Stimulated activated CD8-positive, alpha-beta memory T cell treated with anti-CD3 and anti-CD28 coated beads, Interleukin-2, amount 100 ng/mL, for 1 hour (primary cell): ENCODE results near the gene MRPL47.

Experiments used
- DNase-seq, 2 donors: peaks; one replicate each; pipeline ENCODE4 v3.0.0-alpha.2; 2020; ENCODE audit warnings: low read depth in 2 of 2

Gene MRPL47

DNA sequence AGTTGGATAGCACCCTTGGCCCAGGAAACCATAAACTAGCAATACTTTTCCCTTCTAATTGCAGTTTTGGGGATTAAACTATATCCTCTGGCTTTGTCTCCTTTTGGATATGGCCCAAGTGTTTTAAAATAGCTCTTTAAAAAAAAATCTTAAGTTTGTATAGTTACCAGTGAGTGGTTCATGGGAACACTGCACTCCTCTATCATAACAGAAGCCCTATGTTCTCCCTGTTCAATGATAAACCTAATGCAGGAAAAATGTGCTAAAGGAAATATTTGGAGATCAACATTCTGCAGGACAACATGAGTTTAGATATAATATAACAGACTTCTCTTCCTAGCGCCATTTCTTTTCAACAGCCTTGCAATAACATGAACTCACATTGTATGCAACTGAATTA, 13.1 kb downstream of the MRPL47 start:
- no peak for DNase-seq

DNA sequence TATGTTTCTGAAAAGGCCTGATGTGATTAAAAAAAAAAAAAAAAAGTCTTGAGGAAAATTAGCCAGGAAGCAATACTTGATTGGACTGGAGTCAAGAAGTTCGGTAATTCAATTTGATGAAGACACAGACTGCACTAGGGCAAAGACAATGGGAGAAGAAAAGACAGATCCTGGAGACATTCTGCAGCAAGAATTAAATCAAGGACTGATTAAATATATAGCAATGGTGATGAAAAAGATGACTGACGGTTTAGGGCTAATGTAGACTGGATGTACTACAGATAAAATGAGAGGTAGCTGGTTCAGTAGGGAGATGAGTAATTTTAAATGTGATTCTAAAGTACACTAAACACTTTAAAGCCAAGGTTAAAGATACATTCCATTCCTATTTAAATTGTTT, 13.8 kb downstream of the MRPL47 start:
- no peak for DNase-seq

DNA sequence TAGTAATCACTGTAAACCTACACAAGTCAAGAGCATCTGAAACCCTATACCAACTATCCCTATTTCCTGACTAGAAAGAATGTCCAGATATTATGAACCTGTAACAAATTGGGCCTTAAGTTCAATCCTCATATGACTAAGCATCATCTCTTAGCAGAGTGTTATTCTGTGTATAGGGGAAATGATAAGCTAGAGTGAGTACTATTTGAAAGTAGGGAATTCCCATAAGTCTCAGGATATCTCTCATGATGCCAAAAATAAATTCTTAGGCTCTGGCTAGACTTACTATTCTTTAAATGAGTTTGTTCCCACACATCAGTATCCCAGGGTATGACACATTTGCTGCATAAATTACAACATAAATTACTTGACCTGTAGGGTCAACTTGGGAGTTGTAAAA, 15.3 kb downstream of the MRPL47 start:
- DNase-seq: no peak

GRCh38 chr3:179580992-179581391, 23.4 kb downstream of the MRPL47 start:
- DNase-seq: no peak

DNA sequence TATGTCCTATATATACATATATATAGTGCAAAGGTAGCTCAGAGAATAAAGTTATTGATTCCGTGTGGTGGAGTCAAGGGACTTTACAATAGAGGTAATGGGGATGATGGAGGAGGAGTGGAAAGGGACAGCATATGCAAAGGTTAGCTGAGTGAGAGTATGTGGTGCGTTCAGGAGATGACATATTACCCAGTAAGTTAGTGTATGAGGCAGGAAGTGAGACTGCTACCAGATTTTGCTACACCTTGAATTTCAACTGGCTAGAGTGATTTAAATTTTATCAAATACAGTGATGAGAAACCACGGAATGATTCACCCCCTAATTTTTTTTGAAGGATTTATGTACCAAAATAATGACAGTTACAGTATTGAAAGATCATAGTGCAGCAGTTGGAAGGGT, 38.9 kb downstream of the MRPL47 start:
- no peak for DNase-seq

DNA sequence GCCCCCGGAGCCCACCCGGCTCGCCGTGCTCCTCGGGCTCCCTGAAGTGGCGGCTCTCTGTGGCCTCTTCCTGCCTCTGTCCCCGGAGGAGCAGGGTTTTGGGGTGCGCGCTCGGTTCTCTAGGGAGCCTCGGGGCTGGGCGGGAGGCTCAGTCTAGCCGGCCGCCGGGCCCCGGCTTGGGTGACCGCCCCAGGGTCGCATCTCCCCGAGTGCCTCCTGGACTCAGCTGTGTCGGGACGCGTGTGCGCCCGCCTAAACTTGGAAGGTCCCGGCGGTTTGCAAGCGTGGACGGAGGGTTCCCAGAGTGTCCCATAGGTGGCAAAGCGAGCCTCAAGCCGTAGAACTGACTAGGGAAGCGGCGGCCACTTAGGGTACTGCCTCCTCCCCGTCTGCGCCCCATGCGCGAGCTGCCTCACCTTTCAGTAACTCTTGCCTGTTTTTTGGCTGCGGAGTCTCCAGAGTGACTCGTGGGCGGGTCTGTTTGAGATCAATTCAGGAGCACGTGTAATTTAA, 41.1 kb downstream of the MRPL47 start:
- DNase-seq: peak; percentile 14 to 38

DNA sequence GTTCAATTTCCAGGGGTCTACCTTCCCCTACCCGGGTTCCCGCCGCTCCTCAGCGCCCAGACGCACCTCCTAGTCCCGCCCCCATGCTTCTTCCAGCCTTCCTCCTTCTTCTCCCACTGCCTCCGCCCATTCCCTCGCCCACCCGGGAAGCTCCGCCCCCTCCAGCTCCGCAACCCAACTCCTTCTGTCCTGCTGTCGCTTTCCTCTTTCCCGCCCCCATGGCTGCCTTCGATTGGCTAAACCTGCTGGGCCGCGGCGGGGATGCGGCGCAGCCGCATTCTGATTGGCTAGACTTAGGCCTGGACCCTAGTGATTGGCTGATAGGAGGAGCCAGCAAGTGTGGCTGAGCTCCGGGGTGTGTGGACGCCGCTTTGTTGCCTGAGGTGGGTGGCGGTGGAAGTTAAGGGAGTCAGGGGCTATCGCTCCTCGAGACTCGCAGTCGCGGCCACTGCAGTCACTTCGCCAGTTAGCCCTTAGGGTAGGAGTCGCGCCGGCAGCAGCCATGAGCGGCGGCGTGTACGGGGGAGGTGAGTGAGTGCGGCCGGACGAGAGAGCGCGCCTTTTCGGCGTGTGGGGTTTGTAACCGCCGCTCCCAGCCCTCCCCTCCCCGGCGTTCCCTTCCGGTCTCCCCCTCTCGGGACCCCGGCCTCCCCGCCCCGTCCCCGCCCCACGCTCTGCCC, 41.7 kb downstream of the MRPL47 start, which contains the start of gene ACTL6A:
Gene ACTL6A (plus strand): TSS at position 336 of the 680 bp plus-strand sequence. CDS start 167 bp downstream, at position 503.
- peak; percentile 91 to 97 for DNase-seq

DNA sequence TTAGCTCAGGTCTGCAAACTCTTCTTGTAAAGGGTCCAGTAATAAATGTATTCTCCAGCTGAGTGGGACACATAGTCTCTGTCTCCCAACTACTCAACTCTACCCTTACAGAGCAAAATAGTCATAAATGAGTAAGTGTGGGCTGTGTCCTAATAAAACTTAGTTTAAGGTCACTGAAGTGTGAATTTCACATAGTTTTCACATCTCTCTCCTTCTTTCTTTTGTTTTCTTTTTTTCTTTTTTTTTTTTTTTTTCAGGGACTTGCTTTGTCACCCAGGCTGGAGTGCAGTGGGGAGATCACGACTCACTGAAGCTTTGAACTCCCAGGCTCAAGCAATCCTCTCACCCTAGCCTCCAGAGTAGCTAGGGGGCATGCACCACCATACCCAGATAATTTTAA, 43.6 kb downstream of the MRPL47 start:
- DNase-seq: no peak

DNA sequence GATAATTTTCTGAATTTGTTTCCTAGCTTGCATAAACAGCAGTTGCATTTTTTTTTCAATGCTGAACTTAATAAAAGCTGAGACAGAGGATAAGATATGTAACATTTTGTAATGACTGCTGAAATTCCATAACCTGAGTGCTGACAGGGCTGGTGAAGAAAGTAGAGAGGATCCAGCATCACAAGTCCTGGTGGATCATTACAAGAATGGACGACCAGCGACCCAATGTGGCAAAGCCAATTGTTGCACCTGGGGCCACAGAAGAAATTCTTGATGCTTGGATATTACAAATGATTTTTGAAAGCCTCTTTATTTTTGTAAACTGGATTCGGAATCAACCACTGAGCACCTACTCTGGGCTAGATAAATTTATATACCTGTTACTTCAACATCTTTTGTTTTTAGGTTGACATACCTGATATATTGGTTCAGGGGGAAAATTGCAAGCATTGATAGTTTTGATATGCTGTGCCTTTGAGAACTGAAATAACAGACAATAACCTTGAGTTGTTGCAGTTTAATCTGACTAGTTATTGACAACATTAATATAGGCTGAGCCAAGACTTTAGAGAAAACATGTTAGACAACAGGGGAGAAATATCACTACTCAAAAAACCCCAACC, 45.6 kb downstream of the MRPL47 start:
- peak in 1 of 2 donors; percentile 8 for DNase-seq

DNA sequence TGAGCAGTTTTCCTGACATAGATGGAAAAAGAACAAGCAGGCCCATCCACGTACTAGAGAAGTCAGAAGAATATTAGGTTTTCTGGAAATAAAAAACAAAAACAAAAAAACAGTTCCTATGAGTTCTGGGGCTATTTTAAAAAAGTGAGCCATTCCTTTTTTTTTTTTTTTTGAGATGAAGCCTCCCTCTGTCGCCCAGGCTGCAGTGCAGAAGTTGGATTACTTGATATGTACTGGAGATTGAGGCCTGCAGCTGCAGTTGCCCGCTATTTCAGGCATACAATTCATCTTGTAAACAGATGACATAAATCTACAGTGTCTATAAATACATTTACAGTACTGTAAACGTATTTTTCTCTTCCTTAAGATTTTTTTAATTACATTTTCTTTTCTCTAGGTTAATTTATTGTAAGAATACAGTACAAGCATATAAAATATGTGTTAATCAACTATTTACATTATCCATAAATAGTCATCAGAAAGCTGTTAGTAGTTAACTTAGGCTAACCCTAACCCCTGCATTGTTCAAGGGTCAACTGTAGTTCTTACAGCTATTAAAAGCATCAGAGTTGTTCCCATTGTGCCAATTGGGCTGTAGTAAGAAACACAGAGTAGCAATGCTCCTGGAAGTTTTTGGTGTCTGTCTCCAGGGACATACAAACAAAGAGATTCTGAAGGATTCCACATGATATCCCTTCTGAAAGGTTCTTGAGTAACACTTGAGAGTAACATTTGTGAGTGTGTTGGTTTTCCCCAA, 52.9 kb downstream of the MRPL47 start:
- DNase-seq: no peak

DNA sequence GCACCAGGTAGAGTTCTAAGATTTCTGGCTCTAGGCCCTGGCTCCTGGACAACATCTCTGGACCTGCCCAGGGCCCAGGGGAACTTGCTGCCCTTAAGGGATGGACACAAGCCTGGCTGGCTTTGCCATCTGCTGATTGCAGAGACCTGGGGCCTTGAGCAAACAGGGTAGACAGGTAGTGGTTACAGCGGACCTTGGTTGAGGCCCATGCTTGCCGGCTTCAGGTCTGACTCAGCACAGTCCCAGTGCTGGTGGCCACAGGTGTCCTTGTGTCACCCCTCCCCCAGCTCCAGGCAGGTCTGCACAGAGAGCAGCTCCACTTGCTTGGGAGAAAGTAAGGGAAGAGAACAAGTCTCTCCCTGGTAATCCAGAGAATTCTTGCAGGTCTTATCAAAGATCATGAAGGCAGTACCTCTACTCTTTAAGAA, 57.6 kb downstream of the MRPL47 start:
- no peak for DNase-seq

- no peak for DNase-seq
Observed at GRCh38 chr3:179544981-179545645, 59.3 kb downstream of the MRPL47 start.

- no peak for DNase-seq
Observed at GRCh38 chr3:179542375-179542774, 62.1 kb downstream of the MRPL47 start.

DNA sequence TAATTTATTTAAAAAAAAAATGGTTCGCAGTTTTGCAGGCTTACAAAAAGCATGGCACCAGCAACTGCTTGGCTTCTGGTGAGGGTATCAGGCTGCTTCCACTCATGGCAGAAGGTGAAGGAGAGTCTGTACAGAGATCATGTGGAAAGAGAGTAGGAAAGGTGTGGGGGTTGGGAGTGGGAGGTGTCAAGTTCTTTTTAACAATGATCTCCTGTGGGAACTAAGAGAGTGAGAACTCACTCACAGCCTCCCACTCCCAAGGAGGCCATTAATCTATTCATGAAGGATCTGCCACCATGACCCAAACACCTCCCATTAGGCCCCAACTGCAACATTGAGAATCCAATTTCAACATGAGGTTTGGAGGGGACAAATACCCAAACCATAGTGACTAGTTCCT, 62.8 kb downstream of the MRPL47 start:
- DNase-seq: no peak

DNA sequence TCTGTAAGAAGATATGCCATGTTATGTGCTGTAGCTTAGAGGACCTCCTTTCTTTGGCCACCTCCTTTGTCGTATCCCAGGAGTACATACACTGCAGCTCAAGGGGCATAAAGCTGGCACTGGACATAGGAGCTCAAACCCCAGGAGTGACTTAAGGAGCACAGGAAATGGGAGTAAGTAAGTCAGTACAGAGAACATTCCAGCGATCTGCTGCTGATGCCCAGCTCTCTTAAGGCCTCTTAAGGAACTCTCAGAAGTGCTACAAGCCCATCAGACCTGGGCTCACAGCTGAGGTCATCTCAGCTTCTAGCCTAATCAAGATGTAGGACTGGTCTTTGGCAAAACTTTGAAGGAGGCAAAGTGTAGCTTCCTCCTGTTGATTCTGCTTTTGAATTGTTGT, 63.3 kb downstream of the MRPL47 start:
- no peak for DNase-seq
